ENCODE data around the gene GRIN3A.
"Not testable (repeated sequence)": the region's sequence is repeated elsewhere in the genome, so short reads cannot be mapped to it uniquely, and the experiment has no call there.

- not testable (repeated sequence) for TF ChIP-seq CTCF (IDR thresholded peaks at IDR 0.05); IRF1 (CRISPR knock-in tag; IDR thresholded peaks at IDR 0.05); ETV6 (CRISPR knock-in tag; IDR thresholded peaks at IDR 0.05); PRRX2 (CRISPR knock-in tag; IDR thresholded peaks at IDR 0.05); AFF4 (CRISPR knock-in tag; IDR thresholded peaks at IDR 0.05; ENCODE audit: borderline replicate concordance); RELA (CRISPR knock-in tag; IDR thresholded peaks at IDR 0.05; ENCODE audit: borderline replicate concordance); TP53 (CRISPR knock-in tag; IDR thresholded peaks at IDR 0.05)
These were observed 14.2 kb downstream of the GRIN3A start for GRCh38 chr9:101724271-101724670.
